HG02610 (cell line): ENCODE measurements around the gene SART3.
A peak's percentile ranks its signal among the peaks of the same experiment; 100 is the strongest.
"Not testable (repeated sequence)": the region's sequence is repeated elsewhere in the genome, so short reads cannot be mapped to it uniquely, and the experiment has no call there.

Experiments
- ATAC-seq: cut with Tn5 transposase; IDR thresholded peaks from one replicate; pipeline ENCODE4 v1.9.1; 2021; ENCODE audit warnings: mild to moderate bottlenecking, moderate library complexity; ENCODE audit not compliant: unreplicated experiment

The SART3 gene

DNA sequence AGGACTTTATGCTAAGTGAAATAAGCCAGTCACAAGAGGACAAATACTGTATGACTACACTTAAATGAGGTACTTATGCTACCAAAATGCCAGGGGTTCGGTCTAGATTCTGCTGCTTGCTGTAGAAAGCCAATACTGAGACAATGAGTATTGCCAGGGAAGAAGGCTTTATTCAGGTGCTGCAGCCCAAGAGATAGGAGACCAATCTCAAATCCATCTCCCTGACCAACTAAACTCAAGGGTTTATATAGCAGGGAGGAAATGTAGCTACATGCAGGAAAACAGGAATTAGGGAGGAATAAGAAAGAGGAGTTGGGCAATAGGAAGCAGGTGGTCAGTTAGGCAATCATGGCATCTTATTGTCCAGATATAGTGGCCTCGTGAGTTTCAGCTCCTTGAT, 58.1 kb downstream of the SART3 start:
- no peak for ATAC-seq

DNA sequence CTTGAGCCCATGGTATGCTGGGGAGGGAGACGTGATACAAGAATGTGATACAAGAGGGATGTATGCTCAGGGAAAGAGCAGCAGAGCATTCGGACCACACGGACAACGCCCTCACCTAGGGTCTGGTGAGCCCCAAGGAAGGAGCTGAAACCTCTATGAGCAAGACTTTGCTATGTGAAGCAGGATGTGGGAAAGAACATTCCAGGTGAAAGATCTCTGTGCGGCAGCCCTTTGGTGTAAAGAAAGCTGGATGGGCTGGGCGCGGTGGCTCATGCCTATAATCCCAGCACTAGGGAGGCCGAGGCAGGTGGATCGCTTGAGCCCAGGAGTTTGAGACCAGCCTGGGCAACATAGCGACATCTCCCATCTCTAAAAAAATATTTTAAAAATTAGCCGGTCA, 62.8 kb downstream of the SART3 start:
- ATAC-seq: no peak

DNA sequence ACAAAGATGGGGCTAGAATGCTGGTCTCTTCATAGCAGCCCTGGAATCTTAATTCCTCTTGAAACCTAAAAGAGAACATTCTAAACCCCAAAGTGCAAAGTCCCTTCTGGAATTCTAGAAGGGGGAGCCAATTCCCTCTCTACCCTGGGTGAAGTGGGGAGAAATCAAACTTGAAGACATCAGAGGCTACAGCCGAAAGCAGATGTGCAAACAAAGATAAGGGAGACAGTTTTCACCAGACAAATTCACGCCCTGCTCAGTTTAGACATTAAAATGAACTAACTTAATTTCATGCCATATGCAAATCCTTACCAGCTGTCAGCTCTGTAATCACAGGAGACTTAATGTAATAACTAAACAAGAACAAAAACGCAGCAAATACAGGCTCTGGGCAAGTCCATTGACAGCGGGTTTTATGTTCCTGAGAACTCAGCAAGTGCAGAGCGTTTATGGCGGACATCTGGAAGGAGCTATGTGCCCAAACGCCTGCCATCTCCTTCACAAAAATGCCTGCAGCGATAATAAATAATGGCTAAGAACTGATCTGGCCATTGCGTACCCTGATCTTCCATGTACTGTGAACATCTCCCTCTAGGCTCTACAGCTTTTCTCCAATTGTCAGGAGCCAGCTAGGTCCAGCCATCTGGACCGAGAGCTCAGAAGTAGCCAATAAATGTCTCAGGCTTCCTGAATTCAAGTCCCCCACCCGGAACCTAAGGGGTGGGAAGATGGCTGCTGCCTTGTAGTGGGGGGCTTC, 65.0 kb downstream of the SART3 start:
- no peak for ATAC-seq

DNA sequence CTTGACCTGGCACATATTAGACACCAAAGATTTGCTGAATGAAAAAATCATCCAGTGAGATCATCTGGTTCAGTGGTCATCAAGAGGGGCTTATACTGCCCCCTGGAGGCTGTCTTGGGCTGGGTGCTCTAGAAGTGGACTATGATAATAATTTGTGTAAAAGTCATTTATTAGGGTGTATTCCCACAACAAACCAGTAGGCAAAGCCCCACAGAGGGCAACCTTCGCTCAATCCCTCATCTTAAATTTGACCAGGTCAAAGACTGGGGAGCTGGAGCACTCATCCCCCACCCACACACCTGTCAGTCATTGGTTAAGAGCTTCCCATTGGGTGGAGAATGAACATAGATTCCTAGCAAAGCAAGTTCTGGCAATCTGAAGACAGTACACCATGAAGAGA, 65.9 kb downstream of the SART3 start:
- ATAC-seq: no peak

DNA sequence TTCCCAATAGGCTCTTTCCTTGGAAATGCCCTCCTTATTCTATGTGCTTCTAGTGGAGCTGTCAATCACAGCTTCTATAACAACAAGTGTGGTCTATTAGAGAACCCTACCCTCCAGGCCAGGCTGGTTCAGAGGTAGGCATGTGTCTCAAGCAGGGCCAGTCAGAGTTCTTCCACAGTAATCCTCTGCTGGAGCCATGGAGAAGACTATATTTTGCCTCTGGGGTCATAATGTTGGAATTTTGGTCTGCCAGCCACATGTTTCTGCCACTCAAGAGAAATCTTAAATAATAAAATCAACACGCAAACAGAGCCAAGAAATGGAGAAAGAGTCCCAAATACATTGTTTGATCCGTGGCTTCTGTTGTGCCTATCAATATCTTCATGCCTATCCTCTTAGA, 69.7 kb downstream of the SART3 start:
- no peak for ATAC-seq

DNA sequence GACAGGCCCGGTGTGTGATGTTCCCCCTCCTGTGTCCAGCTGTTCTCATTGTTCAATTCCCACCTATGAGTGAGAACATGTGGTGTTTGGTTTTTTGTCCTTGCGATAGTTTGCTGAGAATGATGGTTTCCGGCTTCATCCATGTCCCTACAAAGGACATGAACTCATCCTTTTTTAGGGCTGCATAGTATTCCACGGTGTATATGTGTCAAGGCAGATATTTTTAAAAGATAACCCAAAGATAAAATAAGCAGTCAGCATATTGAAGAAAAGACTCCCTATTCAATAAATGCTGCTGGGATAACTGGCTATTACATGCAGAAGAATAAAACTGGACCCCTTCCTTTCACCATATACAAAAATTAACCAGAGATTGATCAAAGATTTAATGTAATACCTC, 73.9 kb downstream of the SART3 start:
- not testable (repeated sequence) for ATAC-seq

DNA sequence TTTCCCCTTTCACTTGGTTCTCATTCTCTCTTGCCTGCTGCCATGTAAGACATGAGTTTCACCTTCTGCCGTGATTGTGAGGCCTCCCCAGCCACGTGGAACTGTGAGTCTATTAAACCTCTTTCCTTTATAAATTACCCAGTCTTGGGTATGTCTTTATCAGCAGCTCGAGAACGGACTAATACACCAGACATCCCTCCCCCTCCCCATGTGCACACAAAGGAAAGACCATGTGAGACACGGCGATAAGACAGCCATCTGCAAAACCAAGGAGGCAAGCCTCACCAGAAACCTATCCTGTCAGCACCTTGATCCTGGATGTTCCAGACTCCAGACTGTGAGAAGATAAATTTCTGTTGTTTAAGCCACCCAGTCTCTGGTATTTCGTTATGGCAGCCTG, 75.6 kb downstream of the SART3 start:
- ATAC-seq: not testable (repeated sequence)

DNA sequence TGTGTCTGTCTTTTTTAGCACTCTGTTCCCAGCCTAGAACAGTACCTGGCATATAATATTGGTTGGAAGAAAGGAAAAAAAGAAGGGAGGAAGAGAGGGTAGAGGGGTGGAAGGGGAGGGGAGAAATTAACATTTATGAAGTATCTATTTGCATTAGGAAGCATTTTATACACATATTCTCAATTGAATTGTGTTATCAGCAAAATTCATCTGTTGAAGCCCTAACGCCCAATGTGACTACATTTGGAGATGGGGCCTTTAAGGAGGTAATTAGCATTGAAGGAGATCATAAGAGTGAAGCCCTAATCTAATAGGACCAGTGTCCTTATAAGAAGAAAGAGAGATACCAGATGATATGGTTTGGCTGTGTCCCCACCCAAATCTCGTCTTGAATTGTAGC, 76.1 kb downstream of the SART3 start:
- ATAC-seq: no peak

DNA sequence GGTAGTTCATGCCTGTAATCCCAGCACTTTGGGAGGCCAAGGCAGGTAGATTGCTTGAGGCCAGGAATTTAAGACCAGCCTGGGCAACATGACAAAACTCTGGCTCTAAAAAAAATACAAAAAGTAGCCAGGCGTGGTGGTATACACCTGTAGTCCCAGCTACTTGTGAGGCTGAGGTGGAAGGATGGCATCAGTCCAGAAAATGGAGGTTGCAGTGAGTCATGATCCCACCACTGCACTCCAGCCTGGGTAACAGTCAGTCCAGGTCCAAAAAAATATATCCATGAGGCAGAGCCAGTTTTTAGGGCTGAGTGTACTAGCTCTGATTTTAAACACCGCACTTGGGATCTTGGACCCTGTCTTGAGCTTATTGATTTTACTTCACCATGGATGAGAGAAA, 76.5 kb downstream of the SART3 start:
- no peak for ATAC-seq

DNA sequence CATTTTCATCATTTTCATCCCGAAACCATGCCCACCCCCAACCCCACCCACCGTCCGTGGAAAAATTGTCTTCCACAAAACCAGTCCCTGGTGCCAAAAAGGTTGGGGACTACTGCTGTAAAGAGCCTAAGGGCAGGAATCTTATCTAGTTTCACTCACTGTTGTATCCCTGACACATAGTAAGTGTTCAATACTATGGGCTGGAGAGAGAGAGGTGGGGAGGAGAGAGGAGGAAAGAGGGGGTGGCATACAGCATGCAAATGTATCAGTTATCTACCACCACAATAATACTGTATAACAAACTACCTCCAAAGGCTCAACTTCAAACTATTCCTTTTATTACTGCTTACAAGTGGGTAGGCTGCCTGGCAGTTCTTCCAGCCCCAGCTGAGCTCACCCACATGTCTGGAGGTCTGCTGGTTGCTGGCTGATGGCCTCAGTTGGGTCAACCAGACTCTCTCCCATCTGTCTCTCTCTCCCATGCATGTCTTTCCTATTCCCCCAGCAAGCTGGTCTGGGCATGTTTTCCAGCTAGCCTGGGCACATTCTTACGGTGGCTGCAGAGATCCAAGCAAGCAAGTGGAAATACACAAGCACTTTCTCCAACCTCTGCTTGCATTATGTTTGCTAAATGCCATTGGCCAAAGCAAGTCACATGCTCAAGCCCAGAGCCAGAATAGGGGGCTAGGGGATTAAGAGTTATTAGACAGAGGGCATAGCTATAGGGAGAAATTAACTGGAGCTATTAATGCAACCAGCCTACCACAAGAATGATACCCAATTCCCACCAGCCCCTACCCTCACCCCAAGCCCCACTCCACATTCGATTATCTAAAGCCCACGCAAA, 77.5 kb downstream of the SART3 start:
- no peak for ATAC-seq

DNA sequence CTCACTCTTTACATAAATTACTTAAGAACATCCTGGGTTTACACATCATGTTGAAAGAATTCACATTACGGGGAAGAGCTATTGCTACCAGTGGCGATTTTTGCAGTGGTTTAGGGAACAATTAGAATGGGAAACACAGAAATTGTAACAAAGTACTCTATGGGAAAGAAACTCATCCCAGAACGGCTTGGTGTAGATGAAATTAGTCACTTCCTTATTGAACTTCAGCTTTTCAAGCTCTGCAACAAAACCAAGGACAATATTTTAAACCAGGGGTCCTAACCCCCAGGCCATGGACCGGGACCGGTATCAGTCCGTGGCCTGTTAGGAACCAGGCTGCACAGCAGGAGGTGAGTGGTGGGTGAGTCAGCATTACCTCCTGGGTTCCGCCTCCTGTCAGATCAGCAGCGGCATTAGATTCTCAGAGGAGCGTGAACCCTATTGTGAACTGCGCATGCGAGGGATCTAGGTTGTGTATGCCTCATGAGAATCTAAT, 78.2 kb downstream of the SART3 start:
- ATAC-seq: no peak

DNA sequence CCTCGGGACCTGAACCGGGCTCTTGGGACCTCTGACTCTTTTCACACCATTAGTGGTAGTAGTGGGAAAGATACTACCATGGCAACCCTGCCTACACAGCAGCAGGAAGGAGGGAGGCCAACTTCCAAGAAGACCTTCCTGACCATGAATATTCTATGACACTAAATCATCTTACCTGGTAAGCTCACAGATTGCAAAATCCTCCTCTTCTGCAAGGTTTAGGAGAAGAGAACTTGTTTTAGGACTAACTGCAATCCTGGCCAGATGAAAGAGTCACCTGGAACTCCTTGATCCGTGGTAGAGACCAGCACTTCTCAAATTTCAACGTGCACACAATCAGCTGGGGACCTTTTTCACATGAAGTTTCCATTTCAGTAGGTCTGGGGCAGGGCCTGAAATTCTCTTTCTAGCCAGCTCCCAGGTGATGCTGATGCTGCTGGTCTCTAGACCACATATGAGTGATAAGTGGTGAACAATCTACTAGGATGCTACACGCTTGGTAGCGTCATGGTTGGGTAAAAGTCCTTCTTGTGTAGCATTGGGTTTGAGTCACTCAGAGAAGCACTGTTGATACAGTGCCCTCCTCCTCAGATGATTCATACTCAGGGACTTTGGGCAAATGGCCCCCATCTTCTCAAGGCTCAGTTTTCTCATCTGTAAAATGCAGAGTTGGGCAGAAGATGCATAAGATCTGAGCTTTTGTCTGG, 81.5 kb downstream of the SART3 start:
- peak; percentile 81 for ATAC-seq

DNA sequence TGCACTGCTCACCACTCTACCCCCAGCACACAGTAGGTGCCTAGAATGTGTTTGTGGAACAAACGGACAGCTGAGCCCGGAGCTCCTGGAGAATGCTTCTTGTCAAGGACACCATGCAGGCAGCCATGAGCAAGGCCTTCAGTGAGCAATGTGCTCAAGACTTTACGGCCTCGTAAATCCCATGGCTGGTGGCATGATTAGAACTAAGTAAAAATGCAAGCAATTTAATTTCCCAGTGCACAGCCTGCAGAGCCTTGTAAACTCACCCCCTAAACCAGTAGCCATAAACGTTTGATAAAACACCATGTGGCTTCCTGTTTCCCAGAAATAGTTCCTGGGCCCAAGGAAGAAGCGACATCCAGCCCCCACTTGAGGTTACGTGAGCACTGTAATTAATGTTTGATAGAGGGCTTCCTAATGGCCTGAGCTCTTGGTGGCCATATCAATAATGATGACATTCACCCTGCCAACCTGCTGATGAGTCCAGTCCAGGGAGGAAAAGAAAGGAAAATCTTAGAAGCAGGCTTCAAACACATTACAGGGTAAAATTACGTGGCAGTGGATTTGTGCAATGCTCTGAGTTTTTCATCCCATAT, 82.3 kb downstream of the SART3 start:
- ATAC-seq: no peak

DNA sequence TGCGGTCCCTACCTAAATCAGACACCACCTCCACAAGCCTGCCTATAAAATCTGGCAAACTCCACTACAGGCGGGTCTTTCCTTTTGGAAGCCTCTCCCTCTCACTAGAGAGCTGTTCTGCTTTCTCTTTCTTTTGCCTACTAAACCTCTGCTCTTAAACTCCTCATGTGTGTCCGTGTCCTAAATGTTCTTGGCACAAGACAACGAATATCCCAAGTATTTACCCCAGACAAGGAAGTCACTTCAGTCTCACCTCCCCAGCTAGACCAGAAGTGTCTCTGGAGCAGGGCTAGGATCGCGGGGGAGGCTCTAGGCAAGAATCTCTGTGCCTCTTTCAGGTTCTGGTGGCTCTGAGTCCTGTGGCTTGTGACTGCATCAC, 83.1 kb downstream of the SART3 start:
- ATAC-seq: no peak

DNA sequence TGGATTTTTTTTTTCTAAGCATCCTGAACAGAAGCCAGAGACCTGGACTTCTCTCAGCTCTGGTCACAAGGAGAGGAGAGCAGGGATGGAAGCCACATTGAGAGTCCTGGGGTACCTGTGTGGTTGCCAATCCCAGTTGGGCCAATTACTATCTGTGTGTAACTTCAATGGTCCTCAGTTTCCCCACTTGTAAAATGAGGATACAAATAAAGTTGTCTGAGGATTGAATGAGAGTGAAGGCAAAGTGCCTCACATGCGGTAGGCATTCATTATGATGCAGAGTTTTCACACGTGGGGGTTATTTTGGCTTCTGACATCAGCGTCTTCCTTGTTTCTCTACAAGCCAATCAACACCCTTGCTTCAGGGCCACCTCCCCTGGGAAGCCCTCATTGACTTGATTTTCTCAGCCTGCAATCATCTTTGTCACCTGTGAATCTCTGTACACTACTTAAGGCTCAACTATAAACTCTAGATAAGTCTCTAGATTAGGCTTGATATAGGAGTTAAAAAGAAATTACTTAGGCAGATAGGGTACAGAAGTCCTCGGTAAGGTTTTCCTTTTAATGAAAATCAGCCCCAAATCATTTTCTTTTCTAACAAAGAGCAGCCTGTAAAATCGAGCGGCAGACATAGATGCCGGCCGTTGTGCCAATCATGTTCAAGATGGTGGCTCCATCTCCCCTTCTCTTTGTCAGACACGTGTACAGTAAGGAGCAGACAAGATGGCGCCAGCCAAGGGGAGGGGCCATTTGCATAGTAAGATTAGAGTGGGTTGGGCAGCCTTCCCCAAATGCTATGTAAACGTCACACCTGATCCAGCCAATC, 83.7 kb downstream of the SART3 start:
- ATAC-seq: no peak

DNA sequence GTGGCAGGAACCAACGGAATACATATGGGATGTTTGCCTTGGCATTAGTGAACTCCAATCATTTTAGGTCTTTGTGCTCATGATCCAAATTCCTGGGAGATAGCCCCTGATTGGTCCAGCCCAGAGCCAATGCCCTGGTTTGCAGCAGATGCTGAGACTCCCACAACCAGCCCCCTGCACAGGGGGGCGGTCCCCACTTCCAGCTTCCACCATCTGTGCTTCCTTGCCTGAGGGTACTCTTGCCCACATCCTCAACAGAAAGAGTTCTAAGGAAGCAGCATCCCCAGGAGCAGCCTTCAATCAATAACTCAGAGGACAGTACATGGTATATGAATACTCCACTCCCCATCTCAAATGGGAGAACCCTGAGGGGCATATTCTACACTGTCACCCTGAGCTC, 85.6 kb downstream of the SART3 start:
- no peak for ATAC-seq

DNA sequence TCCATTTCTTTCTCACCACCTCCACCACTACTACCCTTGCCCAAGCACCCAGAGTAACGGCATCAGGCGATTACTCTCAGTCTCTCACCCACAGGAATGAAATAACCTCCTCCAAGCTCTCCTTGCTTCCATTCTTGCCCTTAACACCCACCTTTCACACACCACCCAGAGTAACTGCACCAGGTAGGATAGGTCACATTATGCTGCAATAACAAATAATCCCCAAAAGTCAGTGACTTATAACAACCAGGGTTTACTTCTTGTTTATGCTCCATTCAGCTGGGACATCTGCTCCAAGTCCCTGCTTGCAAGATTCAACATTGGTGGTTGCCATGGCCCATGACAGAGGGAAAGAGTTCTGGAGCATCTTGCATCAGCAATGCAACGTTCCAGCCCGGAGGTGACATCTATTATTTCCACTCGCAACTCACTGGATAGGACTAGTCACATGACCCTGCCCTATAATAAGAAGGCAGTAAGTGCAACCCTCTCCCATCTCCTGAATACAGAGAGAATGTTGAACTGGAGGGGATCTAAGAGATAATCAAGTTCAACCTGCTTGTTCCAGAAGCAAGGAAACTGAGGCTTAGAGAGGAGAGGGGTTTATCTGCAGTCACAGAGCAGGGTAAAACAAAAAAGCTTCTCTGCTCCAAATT, 87.4 kb downstream of the SART3 start:
- ATAC-seq: no peak
